ENCODE measurements around the gene ABTB2.
A peak's percentile ranks its signal among the peaks of the same experiment; 100 is the strongest.

ABTB2 gene

GRCh38 chr11:34175284-34176019 is 182.4 kb downstream of the ABTB2 start:
- DNase-seq (ENCODE audit: low read depth in 3 of 3, low spot score in 1 of 3) = no peak

DNA sequence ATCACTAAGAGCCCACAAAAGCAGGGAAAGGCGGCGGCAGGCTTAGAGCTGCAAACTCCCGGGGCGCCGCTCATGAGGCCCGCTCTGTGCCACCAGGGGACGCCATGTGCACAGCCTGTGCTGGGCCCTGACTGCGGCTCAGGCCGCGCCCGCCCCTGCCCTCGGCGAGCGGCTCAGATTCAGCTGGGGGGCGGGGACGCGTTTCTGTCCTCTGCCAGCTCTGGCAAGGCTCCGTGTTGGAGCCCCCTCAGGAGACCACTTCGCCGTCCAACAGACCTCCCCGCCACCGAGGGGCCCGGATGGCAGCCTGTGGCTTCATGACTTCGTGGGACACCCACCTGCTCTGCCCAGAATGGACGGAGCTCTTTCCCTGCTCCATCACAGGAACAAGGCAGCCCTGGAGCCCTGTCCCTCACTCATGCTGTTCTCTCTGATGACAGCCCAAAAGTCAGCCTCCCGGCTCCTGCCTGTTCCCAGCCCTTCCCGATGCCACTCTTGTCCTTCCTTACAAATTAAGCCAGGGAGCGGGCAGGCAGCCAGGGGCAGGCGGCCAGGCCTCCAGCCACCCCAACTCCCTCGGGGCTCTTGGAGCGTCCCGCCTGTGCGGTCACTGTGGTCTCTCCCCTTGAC is 183.3 kb downstream of the ABTB2 start:
- DNase-seq (ENCODE audit: low read depth in 3 of 3, low spot score in 1 of 3) = peak; percentile 22 to 78 (median 63)

GRCh38 chr11:34173050-34173449 is 184.8 kb downstream of the ABTB2 start:
- DNase-seq (ENCODE audit: low read depth in 3 of 3, low spot score in 1 of 3) = no peak

- DNase-seq (ENCODE audit: low read depth in 3 of 3, low spot score in 1 of 3) = no peak
Measured at GRCh38 chr11:34169686-34170085, 188.1 kb downstream of the ABTB2 start.

GRCh38 chr11:34168642-34169420 is 189.0 kb downstream of the ABTB2 start:
- no peak for DNase-seq (ENCODE audit: low read depth in 3 of 3, low spot score in 1 of 3)

- no peak for DNase-seq (ENCODE audit: low read depth in 3 of 3, low spot score in 1 of 3)
Measured at GRCh38 chr11:34167961-34168360, 189.8 kb downstream of the ABTB2 start.

- DNase-seq (ENCODE audit: low read depth in 3 of 3, low spot score in 1 of 3) = no peak
Measured at GRCh38 chr11:34166806-34167740, 190.7 kb downstream of the ABTB2 start.

GRCh38 chr11:34165786-34166555 is 191.8 kb downstream of the ABTB2 start:
- no peak for DNase-seq (ENCODE audit: low read depth in 3 of 3, low spot score in 1 of 3)

GRCh38 chr11:34165121-34165520 is 192.7 kb downstream of the ABTB2 start:
- no peak for DNase-seq (ENCODE audit: low read depth in 3 of 3, low spot score in 1 of 3)

GRCh38 chr11:34162856-34163255 is 195.0 kb downstream of the ABTB2 start:
- no peak for DNase-seq (ENCODE audit: low read depth in 3 of 3, low spot score in 1 of 3)

DNA sequence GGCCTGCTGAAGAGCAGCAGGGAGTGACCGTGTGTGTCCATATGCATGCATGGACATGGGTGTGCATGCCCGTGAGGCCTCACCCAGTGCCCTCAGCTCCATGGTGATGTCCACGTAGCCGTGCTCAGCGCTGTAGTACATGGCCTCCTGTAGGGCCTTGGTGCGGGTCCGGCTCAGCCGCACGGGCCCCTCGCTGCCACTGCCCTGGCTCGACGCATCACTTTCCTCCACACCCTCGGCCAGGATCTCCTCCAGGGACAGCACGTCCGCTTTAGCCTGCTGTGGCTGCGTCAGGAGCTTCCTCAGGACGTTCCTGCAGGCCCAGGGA is 195.4 kb downstream of the ABTB2 start:
- DNase-seq (ENCODE audit: low read depth in 3 of 3, low spot score in 1 of 3) = no peak

GRCh38 chr11:34161812-34162492 is 195.9 kb downstream of the ABTB2 start:
- DNase-seq (ENCODE audit: low read depth in 3 of 3, low spot score in 1 of 3) = no peak

DNA sequence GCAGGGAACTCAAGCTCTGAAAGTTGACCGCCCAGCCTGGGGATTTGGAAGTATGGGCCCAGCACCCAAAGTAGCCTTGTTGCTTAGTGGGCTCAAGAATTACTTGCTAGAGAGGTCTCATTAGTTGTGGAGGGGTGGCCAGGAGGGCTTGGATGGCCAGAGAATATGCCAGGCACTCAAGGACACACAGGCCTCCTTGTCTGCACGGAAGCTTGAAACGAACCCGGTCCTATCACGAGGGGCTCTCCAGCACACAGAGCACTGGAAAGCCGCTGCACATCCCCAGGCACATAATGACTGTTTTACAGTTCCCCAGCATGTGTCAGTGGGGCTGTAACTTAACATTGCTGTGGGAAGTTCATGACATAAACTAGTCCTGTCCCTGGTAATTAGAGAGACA is 196.4 kb downstream of the ABTB2 start:
- DNase-seq (ENCODE audit: low read depth in 3 of 3, low spot score in 1 of 3) = no peak

GRCh38 chr11:34160791-34161190 is 197.0 kb downstream of the ABTB2 start:
- no peak for DNase-seq (ENCODE audit: low read depth in 3 of 3, low spot score in 1 of 3)

DNA sequence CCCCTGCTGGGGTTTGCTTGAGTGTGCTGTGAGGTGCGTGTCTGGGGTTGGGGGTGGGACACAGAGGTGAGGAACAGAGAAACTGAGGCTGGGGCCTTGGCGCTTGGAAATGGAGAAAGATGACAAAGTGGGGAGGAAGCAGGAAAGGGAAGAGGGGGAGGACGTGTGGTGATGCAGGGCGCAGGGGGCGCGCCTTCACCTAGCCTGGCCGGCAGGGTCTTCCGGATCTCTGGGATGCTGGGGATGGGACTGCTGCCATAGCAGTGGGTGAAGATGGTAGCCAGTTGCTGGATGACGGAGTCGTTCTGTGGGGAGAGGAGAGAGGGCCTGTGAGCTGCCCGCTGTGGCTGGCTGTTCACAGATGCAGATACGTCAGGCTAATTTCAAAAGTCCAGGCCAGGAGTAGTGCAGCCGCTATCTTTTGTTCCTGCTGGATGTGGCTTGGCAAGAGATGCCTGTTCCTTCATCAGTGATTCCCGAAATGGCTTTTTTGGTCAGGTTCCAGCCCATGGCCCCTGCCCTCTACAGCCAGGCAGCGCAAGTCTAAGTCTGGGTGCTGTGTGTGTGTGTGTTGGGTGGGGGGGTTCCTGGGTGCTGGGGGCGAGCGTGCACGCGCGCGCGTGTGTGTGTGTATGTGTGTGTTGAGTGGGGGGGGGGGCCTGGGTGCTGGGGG is 197.6 kb downstream of the ABTB2 start:
- no peak for DNase-seq (ENCODE audit: low read depth in 3 of 3, low spot score in 1 of 3)

DNA sequence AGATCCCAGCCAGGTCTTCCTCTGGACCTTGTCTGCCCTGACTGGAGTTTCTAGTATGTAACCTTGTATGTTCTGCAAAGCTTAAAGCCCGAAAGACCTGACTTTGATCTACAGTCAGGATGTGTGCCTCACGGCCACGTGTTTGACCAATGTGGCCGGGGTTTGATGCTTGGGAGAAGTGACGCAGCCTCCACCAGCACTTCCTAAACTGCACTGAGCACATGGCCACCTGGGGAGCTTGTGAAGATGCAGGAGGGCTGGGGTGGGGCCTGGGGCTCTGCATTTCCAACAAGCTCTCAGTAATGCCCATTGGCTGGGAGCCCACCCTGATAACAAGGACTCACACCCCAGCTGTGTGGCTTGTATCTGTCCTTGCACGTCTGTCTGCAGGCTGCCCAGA is 199.1 kb downstream of the ABTB2 start:
- DNase-seq (ENCODE audit: low read depth in 3 of 3, low spot score in 1 of 3) = no peak

DNA sequence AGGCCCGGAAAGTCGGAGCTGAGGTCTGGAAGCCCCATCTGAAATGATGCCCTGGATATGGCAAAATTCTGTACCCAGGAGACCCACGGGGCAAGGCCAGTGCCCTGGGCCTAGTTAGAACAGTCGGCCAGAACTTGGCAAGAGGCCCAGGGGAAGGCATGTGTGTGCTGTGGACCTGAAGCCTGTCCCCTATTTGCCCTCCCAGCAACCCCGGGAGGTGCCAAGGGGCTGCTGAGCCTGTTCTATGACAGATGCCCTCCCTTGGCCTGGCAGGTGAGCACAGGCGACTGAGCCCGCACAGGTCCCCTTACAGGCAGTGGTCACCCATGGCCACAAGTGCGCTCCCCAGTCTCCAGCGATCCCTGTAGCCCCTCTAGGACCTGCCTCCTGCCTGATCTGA is 200.6 kb downstream of the ABTB2 start:
- no peak for DNase-seq (ENCODE audit: low read depth in 3 of 3, low spot score in 1 of 3)

DNA sequence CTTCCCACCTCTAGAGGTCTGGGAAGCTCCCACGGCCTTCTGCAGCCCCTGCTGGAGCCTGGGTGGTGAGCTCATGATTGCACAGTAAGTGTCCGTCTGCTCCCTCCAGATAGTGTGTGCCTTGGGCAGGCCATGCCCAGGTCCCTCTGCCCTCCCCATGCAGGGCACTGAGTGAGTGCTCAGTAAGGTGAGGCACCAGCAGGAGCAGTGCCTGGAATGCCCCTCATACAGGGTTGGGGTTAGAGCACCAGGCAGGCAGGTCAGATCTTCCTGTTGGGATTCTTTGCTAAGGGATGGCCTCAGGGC is 202.1 kb downstream of the ABTB2 start:
- no peak for DNase-seq (ENCODE audit: low read depth in 3 of 3, low spot score in 1 of 3)

DNA sequence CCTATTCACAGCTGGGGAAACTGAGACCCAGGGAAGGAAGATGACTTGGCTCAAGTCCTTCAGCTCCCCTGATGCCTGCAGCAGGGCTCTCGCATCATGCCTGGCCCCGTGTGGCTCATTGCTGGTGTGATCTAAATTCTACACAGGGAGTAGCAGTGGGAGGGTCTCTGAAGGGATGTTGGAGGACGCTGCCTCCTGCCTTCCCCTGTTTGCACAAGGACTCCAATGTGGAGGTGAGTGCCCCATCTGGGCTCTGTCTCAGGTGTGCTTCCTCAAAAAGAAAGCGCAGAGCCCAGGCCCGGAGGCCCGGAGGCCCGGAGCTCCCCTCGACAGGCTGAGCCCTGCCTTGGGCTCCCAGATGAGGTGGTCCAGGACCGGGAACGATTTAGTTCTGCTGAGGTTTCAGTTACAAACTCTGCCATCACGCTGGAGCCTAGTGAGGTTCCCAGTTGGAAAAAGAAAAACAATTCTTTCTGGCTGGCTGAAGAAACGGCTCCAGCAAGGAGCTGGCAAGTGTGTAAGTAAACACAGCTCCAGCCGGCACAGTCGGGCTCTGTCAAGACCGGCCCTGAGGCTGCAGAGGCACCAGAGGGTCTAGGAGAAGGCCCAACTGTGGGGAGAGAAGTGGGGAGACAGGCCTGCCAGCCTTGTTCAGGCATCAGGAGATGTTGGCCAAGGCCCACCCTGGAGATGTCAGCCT is 202.6 kb downstream of the ABTB2 start:
- DNase-seq (ENCODE audit: low read depth in 3 of 3, low spot score in 1 of 3) = no peak

Measured in stimulated activated CD4-positive, alpha-beta T cell treated with anti-CD3 and anti-CD28 coated beads, TNF-alpha, amount 100 ng/mL, for 1 hour (primary cell).